ENCODE data around the gene ZNF205.
A peak's percentile ranks its signal among the peaks of the same experiment; 100 is the strongest.
"Not testable (repeated sequence)": the region's sequence is repeated elsewhere in the genome, so short reads cannot be mapped to it uniquely, and the experiment has no call there.

The ZNF205 gene

DNA sequence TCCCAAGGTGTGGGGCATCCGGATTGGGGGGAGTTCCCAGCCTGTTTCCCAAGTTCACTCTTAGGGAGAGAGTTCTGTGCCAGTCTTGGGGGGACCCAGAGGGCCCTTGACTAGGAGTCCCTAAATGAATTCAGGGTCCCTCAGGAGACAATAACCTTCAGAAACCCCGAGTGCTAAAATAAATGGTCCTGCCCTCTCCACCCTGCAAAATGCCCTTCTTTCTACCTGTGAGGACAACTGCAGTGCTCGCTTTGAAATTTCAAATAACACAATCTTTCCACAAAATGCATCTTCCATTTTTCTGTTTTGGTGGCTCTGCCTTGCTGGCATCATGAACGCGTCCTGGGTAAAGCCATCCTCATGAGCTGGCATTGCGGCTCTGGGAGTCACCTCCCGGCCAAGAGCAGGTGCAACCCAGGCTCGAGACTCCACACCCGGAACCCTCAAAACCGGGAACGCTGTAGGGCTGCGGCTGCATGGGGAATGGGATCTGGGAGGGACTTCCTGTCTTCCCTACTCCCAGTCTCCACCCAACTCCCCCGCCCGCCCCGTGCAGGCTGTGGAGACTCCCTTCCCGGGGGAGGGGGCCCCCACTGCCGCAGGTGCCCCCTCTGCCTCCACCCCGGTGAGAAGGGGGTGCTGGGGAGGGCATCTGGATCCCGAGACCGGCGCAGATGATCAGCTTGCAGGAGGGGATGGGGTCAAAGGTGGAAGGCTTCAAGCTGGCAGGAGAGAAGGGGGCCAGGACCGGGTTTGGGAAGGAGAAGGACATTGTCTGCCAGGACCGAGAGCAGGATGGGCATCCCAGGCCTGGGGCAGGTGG, at the start of gene ZNF205:
ZNF205 (plus strand) TSS at position 529 of the 823 bp plus-strand sequence. CDS start 845 bp downstream, outside the sequence.
- no peak for DNase-seq

DNA sequence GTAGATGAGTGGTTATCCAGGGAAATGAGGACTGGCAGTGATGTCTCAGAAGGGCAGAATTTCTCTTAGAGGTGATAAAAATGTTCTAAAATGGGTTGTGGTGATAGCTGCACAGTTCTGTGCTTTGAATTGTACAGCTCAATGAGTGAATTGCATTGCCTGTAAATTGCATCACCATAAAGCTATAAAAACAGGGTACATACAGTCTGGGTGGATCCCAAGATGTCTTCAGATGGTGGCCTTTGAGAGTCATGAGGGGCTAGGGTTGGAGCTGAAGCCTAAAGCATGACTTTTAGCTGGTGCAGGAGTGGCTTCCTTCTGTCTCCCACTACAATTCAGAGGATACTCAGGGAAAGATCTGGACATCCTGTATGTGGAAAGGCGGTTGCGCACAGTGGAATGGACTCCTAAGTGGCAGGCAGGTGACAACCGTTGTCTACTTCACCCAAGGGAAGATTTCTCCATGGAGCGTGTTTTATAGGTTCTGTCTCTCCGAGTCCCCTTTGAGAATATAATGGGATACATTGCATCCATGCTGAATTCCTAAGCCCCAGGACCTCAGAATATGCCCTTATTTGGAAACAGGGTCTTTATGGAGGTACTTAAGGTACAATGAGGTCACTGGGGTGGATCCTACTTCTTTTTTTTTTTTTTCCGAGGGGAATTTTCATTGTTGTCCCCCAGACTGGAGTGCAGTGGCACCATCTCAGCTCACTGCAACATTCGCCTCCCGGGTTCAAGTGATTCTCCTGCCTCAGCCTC, 48.6 kb upstream of the ZNF205 start:
- no peak for DNase-seq

DNA sequence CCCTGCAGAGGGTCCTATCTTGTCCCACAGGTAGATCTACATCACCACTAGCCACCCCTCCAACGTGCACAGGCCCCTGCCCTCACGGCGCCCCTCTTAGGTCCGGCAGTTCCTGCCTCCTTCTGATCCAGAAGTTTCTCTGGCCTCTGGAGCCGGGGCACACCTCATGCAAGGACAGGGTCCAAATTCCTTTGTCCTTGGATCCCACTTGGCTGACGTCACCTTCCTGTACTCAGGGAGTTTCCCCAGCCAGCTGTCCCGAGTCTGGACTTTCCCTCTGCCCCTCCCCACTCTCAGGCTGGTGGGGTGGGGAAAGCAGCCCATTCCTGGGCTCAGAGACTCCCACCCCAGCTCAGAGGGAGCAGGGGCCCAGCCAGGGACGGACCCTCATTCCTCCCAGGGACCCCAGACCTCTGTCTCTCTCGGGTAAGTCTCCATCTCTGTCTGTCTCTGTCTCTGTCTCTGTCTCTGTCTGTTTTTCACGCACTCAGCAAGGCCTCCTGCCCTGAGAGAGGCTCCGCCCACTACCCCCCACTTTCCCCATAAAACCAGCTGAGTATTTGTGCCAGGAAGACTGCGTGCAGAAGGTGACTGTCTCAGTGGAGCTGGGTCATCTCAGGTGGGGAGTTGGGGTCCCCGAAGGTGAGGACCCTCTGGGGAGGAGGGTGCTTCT, 47.2 kb upstream of the ZNF205 start, which contains the start of gene IL32:
IL32 (plus strand) TSS at position 572 of the 673 bp plus-strand sequence. CDS start 172 bp downstream, outside the sequence.
- DNase-seq, result peak; percentile 58

DNA sequence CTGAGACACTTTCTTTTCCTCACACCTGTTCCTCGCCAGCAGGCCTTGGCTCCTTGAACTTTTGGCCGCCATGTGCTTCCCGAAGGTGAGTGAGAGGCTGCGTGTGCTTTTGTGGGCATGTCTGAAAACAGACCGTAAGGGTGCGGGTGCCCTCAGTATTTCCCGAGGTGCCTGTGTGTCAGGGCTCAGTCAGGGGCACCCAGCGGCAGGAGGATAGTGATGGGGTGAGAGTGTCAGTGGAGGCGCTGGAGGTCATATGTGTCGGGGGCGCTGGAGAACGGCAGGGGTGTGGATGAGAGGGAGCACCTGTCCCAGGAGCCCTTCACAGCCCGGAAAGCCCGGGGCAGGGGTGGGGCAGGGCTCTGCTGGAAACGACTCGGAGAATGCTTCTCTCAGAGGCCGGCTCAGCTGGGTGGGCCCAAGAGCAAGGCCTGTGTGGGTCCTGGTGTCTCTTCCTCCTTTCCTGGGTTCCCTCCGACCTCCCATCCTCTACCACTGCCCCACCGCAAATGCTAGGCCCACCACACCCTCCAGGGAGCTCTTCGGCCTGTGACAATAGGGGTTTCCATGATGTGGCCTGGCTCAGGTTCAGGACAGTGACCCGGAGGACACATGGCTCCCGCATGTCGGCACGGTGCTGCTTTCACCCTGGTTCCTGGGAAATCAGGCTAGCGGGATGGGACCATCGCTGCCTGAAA, 46.5 kb upstream of the ZNF205 start:
- no peak for DNase-seq

DNA sequence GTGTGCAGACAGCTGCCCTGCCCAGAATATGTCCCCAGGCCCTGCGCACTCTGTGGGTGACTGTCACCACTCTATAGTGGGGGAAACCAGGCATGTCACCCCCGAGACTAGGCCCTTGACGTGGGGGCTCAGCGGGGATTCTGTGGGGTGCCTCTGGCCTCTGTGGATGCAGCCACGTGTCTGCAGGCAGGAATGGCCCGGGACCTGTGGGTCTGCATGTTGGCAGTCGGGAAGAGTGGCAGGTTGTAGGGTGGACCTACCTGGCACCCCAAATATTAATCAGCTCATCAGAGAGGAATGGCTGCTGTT, 46.0 kb upstream of the ZNF205 start:
- DNase-seq, result no peak

DNA sequence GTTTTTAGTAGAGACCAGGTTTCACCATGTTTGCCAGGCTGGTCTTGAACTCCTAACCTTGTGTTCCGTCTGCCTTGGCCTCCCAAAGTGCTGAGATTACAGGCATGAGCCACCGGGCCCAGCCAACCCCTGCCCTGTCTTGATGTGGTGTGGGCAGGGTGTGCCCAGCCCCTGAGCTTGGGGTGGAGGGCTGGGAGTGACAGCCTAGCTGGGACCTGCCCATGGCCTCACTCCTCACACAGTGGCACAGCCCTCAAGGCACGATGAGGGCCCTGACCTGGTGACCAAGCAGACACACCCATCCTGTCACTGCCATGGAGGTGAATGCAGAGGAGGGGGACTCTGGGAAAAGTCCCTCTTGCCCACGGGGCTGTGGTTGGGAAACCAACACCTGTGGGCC, 43.9 kb upstream of the ZNF205 start:
- DNase-seq, result no peak

DNA sequence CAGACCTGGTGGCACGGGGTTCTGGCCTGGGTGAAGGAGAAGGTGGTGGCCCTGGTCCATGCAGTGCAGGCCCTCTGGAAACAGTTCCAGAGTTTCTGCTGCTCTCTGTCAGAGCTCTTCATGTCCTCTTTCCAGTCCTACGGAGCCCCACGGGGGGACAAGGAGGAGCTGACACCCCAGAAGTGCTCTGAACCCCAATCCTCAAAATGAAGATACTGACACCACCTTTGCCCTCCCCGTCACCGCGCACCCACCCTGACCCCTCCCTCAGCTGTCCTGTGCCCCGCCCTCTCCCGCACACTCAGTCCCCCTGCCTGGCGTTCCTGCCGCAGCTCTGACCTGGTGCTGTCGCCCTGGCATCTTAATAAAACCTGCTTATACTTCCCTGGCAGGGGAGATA, 43.2 kb upstream of the ZNF205 start:
- not testable (repeated sequence) for DNase-seq

DNA sequence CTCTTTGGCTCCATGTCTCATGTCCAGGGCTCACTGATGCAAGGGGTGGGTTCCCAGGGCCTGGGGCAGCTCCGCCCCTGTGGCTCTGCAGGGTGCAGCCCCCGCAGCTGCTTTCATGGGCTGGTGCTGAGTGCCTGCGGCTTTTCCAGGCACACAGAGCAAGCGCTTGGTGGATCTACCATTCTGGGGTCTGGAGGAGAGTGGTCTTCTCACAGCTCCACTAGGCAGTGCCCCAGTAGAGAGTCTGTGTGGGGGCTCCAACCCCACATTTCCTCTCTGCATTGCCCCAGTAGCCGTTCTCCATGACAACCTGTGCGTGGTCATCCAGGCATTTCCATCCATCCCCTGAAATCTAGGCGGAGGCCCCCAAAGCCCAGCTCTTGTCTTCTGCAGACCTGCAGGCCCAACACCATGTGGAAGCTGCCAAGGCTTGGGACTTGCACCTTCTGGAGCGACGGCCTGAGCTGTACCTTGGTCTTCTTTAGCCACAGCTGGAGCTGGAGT, 41.7 kb upstream of the ZNF205 start:
- no peak for DNase-seq

DNA sequence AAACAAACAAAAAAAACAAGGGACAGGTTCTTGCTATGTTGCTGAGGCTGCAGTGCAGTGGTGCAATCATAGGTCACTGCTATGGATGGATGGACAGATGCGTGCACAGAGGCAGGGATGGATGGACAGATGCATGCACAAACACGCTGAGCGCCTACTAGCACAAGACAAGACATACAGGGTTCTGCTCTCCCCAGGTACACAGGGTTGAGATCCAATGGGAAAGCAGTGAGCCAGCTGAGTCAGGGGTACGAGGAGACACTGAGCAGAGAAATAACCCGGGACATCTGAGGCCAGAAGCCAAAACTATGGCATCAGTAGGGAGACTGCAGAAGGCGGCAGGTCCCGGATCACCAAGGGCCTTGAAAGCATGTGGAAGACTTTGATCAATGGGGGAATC, 40.7 kb upstream of the ZNF205 start:
- no peak for DNase-seq

DNA sequence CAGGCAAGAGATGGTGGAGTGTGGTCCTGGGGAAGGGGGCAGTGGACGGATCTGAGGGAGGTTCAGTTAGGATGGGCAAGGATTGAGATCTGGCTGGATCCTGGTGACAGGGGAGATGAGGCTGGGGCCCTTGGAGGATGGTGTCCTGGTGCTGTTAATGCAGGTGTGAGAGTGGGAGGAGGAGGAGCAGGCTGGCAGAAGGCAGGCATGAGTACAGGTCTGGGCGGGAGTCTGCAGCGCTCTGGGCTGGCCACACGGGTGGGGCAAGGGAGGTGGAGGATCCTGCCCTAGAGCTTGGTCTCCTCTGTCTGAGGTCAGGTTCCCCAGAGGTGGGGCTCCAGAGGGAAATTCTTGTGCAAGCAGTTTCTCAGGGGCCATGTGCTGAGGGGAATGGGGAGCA, 40.2 kb upstream of the ZNF205 start:
- peak; percentile 72 for DNase-seq

DNA sequence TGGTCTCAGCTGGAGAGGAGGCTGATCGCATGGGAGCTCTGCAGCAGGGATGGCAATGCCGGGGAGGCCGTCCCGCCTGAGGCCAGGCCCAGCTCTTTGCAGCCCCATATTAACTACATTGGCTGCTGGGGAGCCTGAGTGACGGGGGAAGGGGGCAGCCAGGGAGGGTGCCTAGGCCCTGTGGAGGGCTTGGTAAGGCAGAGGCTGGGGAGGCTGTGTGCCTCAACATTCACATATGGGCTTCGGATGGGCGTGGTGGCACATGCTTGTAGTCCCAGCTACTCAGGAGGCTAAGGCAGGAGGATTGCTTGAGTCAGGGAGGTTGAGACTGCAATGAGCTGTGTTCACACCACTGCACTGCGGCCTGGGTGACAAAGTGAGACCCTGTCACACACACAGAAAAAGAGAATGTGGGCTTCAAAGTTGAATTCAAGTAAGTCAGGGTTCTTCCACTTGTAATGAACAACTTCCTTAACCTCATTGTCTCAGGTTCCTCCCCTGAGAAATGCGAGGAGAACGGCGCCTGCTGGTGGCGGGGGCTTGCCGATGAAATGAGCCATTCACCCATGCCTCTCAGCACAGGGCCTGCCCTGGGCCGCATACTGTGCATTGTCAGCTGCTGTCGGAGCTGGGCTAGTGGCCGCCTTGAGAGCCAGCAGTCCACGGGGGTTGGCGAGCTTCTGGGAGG, 39.7 kb upstream of the ZNF205 start:
- DNase-seq, result not testable (repeated sequence)

DNA sequence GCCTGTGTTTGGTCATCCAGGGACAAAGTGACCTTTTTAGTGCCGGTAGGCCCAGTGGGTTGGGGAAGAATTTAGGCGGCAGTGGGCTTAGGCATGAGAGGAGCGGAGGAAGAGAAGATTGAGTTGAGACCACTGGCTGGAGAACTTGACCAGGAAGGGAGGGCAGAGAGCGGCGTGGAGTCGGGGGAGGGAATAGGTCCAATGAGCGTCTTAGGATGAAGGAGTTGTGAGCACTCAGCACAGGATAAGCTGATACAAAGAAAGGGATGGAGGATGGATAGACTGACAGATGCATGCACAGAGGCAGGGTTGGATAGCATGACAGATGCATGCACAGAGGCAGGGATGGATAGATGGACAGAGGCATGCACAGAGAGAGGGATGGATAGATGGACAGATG, 38.9 kb upstream of the ZNF205 start:
- no peak for DNase-seq

DNA sequence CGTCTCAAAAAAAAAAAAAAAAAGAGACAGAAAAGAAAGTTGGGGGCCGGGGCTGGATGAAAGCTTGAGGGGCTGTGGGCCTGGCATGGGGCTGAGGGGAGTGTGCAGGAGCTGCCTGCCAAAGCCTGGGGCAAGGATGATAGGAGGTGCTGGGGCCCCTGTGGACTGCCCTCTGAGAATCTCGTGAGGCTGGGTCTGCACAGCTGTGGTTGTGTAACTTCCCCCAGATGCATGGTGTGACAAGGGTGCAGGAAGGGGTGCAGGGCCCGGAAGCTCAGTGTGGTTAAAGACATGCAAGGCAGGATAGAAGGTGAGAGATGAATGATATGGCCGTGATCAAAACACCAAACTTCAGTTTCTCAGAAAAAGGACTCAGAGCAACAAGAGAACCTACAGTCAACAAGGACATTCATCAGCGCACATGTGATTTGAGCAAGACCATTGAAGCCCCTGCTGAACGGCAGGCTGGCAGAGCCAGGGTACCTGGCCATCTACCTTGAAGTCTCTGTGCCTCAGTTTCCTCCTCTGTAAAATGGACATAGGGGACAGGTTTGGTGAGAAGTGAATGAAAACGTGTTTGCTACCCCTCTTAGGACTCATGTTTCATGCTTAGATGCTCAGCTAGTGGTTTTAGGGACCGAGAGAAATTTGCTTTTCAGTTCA, 37.4 kb upstream of the ZNF205 start:
- peak; percentile 93 for DNase-seq

DNA sequence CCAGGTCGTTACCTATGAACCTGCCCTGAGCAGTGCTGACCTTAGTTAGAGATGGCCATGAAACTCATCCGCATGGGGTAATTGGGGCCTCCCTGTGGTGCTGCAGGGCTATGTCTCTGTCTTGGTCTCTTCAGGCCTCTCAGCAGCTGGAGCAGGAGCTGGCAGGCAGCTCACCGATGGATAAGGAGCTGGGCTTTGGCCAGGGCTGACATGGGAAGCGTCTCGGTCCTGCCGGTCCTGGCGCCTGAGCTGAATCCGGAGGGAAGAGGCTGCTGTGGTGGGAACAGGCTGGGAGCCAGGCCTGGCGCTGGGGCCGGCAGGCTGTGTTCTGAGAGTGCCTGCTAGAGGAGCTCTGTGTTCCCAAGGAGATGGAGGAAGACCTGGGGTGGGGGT, 36.9 kb upstream of the ZNF205 start:
- peak; percentile 52 for DNase-seq

DNA sequence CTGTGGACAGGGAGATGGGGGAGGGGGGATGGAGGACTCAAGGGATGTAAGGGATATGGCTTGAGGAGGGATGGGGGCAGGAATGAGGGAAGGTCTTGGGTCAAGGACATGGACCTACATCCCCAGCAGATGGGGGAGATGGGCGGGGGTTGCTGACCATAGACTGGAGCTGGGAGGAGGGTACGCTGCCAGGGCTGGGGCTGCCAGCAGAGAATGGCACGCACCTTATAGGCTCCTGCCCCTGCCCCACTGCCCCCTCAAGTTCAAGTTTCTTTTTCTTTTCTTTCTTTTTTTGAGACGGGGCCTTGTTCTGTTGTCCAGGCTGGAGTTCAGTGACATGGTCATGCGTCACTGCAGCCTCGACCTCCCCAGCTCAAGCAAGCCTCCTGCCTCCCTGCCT, 36.4 kb upstream of the ZNF205 start:
- peak; percentile 52 for DNase-seq

DNA sequence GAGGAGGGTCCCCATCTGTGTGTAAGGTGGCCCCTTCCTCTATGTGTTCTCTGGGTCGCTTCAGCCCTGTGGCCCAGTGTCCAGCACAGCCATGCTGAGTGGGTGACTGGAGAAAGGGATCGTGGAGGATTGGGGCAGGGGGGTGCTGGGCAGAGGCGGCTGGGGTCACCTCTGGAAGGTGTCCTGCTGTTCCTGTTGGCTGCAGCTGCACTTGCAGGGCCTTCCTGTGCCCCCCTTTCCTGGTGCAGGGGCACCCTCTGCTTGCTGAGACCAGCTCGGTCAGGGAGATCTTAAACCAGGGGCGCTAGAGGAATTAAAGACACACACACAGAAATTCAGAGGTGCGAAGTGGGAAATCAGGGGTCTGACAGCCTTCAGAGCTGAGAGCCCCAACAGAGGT, 35.8 kb upstream of the ZNF205 start:
- DNase-seq, result peak; percentile 73

DNA sequence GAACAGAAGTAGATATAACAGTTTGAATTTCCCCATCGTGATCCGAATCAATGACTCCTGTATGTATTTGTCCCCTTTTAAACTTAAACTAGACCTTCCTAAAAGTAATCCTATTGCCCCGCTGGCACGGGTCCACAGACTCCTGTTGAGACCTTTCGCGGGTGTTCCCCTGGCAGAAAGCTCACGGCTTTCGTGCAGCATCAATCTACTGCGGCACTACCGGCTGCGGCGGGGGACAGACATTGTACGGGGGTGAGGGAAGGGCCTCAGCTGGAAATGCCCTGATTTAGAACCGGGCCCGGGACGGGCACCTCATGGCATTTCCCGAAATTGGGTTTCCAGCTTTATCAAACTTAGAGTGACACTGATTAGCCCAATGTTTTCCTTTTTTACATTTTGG, 32.4 kb upstream of the ZNF205 start:
- no peak for DNase-seq

DNA sequence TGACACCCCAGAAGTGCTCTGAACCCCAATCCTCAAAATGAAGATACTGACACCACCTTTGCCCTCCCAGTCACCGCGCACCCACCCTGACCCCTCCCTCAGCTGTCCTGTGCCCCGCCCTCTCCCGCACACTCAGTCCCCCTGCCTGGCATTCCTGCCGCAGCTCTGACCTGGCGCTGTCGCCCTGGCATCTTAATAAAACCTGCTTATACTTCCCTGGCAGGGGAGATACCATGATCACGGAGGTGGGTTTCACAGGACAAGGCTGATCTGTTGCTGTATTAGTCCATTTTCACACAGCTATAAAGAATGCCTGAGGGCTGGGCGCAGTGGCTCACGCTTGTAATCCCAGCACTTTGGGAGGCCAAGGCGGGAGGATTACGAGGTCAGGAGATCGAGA, 30.4 kb upstream of the ZNF205 start:
- not testable (repeated sequence) for DNase-seq

DNA sequence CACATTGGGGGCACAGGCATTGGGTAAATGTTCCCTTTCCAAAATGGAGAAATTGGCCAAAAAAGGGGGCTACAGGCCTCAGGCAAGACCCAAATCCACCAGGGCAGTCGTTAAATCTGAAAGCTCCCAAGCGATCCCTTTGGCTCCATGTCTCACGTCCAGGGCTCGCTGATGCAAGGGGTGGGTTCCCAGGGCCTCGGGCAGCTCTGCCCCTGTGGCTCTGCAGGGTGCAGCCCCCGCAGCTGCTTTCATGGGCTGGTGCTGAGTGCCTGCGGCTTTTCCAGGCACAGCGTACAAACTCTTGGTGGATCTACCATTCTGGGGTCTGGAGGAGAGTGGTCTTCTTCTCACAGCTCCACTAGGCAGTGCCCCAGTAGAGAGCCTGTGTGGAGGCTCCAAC, 29.0 kb upstream of the ZNF205 start:
- DNase-seq, result not testable (repeated sequence)

DNA sequence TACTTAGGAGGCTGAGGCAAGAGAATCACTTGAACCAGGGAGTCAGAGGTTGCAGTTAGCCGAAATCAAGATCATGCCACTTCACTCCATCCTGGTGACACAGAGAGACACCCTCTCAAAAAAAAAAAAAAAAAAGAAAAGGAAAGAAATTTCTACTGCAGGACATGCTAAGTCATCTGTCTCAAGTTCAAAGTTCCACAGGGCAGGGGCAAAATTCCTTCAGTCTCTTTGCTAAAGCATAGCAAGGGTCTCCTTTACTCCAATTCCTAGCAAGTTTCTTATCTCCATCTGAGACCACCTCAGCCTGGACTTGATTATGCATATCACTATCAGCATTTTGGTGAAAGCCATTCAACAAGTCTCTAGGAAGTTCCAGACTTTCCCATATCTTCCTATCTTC, 27.9 kb upstream of the ZNF205 start:
- no peak for DNase-seq

DNA sequence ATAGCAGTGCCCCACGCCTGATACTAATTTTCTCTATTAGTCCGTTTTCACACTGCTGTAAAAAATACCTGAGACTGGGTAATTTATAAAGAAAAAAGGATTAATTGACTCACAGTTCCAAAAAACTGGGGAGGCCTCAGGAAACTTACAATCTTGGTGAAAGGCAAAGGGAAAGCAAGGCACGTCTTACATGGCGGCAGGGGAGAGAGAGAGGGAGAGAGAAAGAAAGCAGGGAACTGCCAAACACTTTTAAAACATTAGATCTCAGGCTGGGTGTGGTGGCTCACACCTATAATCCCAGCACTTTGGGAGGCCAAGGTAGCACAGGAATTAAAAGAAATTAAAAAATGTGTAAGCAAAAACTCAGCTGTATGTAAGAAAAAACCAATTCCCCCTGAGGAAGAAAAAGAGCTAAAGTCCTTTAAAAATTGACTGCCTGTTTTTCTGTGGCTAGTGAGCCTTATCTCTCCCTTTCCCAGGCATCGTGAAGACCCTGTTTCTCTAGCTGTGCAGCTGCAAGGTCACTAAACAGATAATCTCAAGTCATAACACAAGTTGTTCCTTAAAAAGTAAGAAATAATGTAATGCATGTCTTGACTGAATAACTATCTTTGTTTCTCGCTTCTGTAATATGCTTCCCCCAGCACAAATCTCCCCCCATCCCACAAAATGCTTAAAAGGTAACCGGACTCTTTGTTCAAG, 27.3 kb upstream of the ZNF205 start:
- DNase-seq, result no peak
